NCI-H774 (cell line): Measurements from ENCODE around the gene ZNF282.
"Not testable (repeated sequence)": the region's sequence is repeated elsewhere in the genome, so short reads cannot be mapped to it uniquely, and the experiment has no call there.

Experiments used
- DNase-seq: peaks from one replicate; lab custom pipeline; 2025; lab: John Stamatoyannopoulos, UW

ZNF282 gene

DNA sequence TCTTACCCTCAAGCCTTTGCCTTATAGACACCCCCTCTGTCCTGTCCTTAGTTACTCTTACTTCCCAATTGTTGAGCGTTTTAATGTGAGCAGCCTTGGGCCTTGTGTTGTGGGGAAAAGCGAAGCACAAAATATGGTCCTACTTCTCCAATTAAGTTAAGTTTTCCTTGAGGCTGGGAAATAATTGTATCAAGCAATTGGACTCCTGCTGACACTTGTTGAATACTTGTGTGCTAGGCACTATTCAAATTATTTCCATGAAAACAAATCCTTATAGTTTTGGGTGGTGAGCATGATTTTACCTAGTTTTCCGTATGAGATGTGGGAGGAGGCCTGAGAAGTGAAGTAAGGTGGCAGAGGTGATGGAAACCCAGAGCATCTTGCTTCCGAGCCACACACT, 61.2 kb downstream of the ZNF282 start:
- no peak for DNase-seq

DNA sequence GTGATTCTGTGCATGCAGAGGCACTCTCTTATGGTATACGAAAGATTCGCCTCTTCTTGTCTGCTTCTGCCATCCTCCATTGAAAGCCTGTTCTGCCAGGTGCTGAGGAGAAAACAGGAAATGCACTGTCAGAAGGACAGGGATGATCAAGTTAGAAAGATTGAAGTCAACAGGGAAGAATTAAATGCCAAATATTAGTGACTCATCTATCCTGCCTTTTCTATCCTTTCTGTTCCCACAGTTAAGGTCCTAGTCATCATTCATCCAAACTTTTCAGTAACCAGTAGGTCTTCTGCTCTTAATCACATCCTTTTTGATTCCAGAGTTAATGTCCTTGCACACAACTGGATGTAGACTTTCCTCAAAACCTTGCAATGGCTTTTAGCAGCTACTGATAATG, 61.8 kb downstream of the ZNF282 start:
- no peak for DNase-seq

DNA sequence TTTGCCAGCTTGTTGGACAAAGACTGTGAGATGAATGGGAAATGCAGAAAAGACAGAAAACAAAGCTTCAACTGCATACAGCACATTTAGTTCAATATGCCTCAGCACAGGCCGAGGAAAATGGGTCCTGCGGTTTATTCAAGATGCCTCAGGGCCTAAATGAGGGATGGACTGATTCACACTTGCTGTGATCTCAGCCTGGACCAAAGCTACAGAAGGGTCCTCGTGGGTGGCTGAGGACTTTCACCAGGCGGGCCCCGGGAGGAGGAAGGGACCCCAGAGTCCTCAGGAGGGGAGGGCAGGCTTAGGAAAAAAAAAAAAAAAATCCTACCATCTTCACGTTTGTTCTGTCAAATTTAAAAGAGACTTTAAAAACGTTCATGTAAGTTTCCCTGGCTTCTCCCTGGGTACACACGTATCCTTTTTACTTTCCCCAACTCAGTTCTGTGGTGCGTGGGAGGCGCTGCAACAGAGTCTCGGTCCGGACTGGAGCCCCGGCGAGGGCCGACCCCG, 66.0 kb downstream of the ZNF282 start:
- DNase-seq: no peak

DNA sequence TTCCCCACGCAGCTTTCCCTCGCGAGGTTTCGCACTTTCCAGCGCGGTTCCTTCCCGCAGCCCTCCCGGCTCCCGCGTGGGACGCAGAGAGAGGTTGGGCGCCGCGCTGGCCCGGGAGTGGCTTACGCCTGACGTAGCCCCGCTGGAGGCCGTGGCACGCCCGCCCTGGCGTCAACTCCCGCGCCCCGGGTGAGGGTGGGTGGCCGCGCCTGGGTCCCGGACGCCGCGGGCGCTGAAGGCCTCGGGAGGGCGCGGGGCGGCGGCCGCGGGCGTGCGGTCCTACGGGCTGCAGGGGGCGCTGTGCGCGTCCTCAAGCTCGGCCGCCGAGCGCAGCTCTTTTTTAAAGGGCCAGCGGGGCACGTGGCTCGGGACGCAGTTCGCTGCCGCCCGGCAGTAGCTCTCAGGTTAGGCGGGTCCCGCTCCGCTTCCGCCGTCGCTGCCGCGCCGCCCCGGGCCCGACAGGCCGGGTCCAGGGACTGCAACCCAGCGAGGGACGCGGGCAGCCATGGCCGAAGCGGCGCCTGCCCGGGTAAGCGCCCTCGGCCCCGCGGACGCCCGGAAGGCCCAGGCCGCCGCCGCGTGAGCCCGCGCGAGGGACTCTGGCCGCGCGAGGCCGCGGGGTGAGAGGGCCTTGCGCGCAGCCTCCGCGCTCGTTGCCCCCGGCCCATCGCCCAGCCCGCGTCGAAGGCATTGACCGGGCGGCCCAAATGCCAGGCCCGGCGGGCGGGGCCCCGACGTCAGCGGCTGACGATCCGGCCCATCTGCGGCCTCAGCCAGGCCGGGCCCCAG, 66.7 kb downstream of the ZNF282 start, which contains the start of gene ZNF783:
TSS of gene ZNF783 (plus strand) at position 368 of the 789 bp plus-strand sequence. CDS start at position 506, 138 bp downstream.
- DNase-seq: peak; percentile 78

DNA sequence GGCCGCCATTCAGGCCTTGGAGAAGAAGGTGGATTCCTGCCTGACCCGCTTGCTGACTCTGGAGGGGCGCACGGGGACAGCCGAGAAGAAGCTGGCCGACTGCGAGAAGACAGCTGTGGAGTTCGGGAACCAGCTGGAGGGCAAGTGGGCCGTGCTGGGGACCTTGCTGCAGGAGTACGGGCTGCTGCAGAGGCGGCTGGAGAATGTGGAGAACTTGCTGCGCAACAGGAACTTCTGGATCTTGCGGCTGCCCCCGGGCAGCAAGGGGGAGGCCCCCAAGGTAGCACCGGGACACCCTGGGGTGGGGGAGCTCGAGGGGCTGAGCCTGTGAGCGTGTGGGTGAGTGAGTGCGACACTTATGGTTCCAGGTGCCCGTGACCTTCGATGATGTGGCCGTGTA, 71.1 kb downstream of the ZNF282 start:
- DNase-seq: no peak

DNA sequence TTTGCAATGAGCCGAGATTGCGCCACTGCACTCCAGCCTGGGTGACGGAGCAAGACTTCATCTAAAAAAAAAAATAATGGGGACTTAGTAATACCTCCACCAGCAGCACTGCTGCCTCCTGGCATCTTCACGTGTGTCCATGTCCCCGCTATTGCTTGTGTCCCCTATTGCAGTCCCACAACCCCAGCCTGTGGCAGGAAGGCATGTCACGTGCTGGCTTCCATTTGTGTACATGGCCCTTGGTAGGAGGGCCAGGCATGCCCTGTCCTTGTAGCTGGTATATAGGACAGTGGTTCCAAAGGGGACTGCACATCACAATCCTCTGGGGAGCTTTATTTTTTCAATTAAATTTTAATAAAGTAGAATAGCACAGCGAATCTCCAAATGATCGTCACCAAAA, 72.4 kb downstream of the ZNF282 start:
- no peak for DNase-seq

DNA sequence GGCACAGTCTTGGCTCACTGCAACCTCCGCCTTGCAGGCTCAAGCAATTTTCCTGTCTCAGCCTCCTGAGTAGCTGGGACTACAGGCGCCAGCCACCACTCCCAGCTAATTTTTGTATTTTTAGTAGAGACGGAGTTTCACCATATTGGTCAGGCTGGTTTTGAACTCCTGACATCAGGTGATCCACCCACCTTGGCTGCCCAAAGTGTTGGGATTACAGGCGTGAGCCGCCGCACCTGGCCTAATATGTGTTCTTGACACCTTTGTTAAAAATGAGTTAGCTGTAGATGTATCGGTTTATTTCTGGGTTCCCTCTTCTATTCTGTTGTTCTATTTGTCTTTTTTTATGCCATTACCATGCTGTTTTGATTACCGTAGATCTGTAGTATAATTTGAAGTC, 79.1 kb downstream of the ZNF282 start:
- DNase-seq: not testable (repeated sequence)
